ENCODE measurements around the gene CAB39.

- no peak for TF ChIP-seq EZH2 (IDR thresholded peaks at IDR 0.05; ENCODE audit: low read length)
- TF ChIP-seq CTCF (optimal IDR thresholded peaks at IDR 0.05 in 1 of 3, IDR thresholded peaks at IDR 0.05 in 1 of 3, conservative IDR thresholded peaks at IDR 0.05 in 1 of 3; ENCODE audit: extremely low read depth in 1 of 3, insufficient read depth in 2 of 3, low read length in 3 of 3), result no peak
Measured at GRCh38 chr2:230694241-230694640, 18.4 kb upstream of the CAB39 start.

All from keratinocyte (primary cell).